Esophagus muscularis mucosa (tissue), 4 donors: Measurements from ENCODE around the gene TMX1. TPM values are rescaled to one million over a fixed set of nuclear protein-coding genes. Genes with fewer than 3 reads are reported as not detected.

Experiments
- DNase-seq: peaks from one replicate; pipeline ENCODE4 v3.0.0-alpha.2; 2017; ENCODE audit errors: extremely low spot score
- H3K27ac ChIP-seq, 4 donors: fragments of 200-600 bp; sonication (generic); replicated peaks in 1 of 4; 1 replicate in 3 of 4; 2 replicates in 1 of 4; pipeline ENCODE4 v1.5.1; 2016 to 2019; ENCODE audit warnings: mild to moderate bottlenecking in 1 of 4
- H3K27me3 ChIP-seq, 4 donors: fragments of 200-600 bp; sonication (generic); one replicate each; pipeline versions ENCODE4 v1.5.1 to v1.6.0; 2016 to 2019
- H3K36me3 ChIP-seq, 4 donors: fragments of 200-600 bp; sonication (generic); one replicate each; pipeline ENCODE4 v1.5.1; 2016 to 2019
- H3K4me1 ChIP-seq, 4 donors: fragments of 200-600 bp; sonication (generic); one replicate each; pipeline ENCODE4 v1.5.1; 2016 to 2019
- H3K4me3 ChIP-seq, 4 donors: fragments of 200-600 bp; sonication (generic); 1 replicate in 2 of 4; 2 replicates in 2 of 4; pipeline ENCODE4 v1.5.1; 2016 to 2019; ENCODE audit warnings: mild to moderate bottlenecking in 4 of 4, moderate library complexity in 1 of 4
- H3K9me3 ChIP-seq, 4 donors: fragments of 200-600 bp; sonication (generic); 1 replicate in 3 of 4; 2 replicates in 1 of 4; pipeline ENCODE4 v1.5.1; 2016 to 2019
- EP300 ChIP-seq: sonication (generic); formaldehyde crosslinking; IDR thresholded peaks from one replicate; pipeline ENCODE4 v1.6.1; 2017; ENCODE audit warnings: antibody characterized with exemption
- POLR2A ChIP-seq: fragments of 450-650 bp; IDR thresholded peaks from one replicate; pipeline ENCODE4 v1.6.1; 2017; ENCODE audit warnings: antibody characterized with exemption, moderate library complexity, mild to moderate bottlenecking, low read depth
- POLR2AphosphoS5 ChIP-seq, 2 donors: sonication (generic); formaldehyde crosslinking; IDR thresholded peaks; one replicate each; pipeline ENCODE4 v1.6.1; 2017; ENCODE audit warnings: antibody characterized with exemption in 2 of 2
- WGBS: methylation state at CpG from one replicate; pipeline ENCODE4 v1.1.5; 2018; 5-methylcytosine and 5-hydroxymethylcytosine counted together
- intact Hi-C: fragments of 100-400 bp; cut with DNase I; formaldehyde crosslinking; loops from one replicate; pipeline ENCODE4 v1.15.1; 2023
- total RNA-seq, 4 donors: library from RNA; depleted of rRNA; stranded (reverse); fragments of >200 nt; gene quantifications; one replicate each; pipeline versions ENCODE4 v1.1.0 to v1.2.1, GENCODE V29; 2016
- TF ChIP-seq, protein P1 (sequence below), 3 experiments: fragments of 200-600 bp in 2 of 3; fragments of 450-650 bp in 1 of 3; sonication (generic) in 2 of 3; IDR thresholded peaks; one replicate each; pipeline ENCODE4 v1.5.1; 2017 to 2019; ENCODE audit warnings: antibody characterized with exemption in 3 of 3, mild to moderate bottlenecking in 2 of 3, moderate library complexity in 1 of 3

Gene TMX1
- total RNA-seq, 4 donors from 2014 or later = 17.6 to 24.1 (median 22.6) TPM

GRCh38 chr14:51285120-51285519 lies 45.1 kb downstream of the TMX1 start:
- Histone ChIP-seq H3K27ac (no peak overlapping the region), H3K27me3 (no peaks in the 10 kb centered on the region), H3K9me3 (no peaks in the 10 kb centered on the region), H3K36me3 (no peaks in the 10 kb centered on the region), H3K4me1 (peaks cover 0 to 9% (median 0%) of the 10 kb centered on the region in 4 donors), H3K4me3 (no peak overlapping the region)
- WGBS = 90% methylated on average over 1 of the region's 1 CpG
- intact Hi-C loops = loop anchor here (10.0 kb wide), 1 partner anchor 700 kb away; the partner anchor contains the start of gene RTRAF
- no peak for TF ChIP-seq EP300
- no peak for DNase-seq

DNA sequence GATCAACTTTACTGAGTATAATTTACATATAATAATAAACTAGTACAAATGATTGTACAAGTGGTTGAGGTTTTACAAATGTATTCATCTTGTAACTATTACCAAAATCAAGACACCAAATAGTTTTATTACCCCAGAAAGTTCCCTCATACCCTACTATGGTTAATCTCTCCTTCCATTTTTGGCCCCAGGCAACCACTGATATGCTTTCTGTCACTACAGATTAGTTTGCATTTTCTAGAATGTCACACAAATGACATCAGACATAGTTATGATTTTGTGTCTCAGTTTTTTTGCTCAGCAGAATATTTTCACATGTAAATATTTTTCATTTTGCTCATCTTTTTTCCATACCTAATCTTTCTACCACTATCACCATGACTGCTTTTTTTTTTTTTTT lies 49.1 kb downstream of the TMX1 start:
- H3K27me3 ChIP-seq = no peaks in the 10 kb centered on the region
- H3K9me3 ChIP-seq = no peaks in the 10 kb centered on the region
- TF ChIP-seq EP300 (no peak), POLR2A (no peak), POLR2AphosphoS5 (IDR thresholded peaks at IDR 0.05) (no peak)
- TF ChIP-seq, protein P1, sequence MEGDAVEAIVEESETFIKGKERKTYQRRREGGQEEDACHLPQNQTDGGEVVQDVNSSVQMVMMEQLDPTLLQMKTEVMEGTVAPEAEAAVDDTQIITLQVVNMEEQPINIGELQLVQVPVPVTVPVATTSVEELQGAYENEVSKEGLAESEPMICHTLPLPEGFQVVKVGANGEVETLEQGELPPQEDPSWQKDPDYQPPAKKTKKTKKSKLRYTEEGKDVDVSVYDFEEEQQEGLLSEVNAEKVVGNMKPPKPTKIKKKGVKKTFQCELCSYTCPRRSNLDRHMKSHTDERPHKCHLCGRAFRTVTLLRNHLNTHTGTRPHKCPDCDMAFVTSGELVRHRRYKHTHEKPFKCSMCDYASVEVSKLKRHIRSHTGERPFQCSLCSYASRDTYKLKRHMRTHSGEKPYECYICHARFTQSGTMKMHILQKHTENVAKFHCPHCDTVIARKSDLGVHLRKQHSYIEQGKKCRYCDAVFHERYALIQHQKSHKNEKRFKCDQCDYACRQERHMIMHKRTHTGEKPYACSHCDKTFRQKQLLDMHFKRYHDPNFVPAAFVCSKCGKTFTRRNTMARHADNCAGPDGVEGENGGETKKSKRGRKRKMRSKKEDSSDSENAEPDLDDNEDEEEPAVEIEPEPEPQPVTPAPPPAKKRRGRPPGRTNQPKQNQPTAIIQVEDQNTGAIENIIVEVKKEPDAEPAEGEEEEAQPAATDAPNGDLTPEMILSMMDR (IDR thresholded peaks at IDR 0.05) = no peak
- no peak overlapping the region for H3K27ac ChIP-seq
- H3K4me3 ChIP-seq = no peak overlapping the region
- intact Hi-C loops = loop anchor here (10.0 kb wide), 1 partner anchor 696 kb away; the partner anchor contains the start of gene RTRAF
- H3K4me1 ChIP-seq = peaks cover 9 to 25% (median 23%) of the 10 kb centered on the region in 4 donors
- no peaks in the 10 kb centered on the region for H3K36me3 ChIP-seq
- no peak for DNase-seq

- TF ChIP-seq EP300 (no peak), POLR2AphosphoS5 (IDR thresholded peaks at IDR 0.05) (no peak), POLR2A (no peak)
- TF ChIP-seq, protein P1 (IDR thresholded peaks at IDR 0.05) = no peak
- H3K4me3 ChIP-seq = no peak overlapping the region
- H3K4me1 ChIP-seq = peaks cover 9 to 25% (median 23%) of the 10 kb centered on the region in 4 donors
- intact Hi-C loops = no loop called here
- WGBS = 93% methylated on average over 1 of the region's 1 CpG
- no peaks in the 10 kb centered on the region for H3K27me3 ChIP-seq
- H3K27ac ChIP-seq = no peak overlapping the region
- DNase-seq = no peak
- H3K36me3 ChIP-seq = no peaks in the 10 kb centered on the region
- no peaks in the 10 kb centered on the region for H3K9me3 ChIP-seq
Measured at GRCh38 chr14:51290132-51290531, 50.1 kb downstream of the TMX1 start.

GRCh38 chr14:51291016-51291415 lies 51.0 kb downstream of the TMX1 start:
- H3K9me3 ChIP-seq = no peaks in the 10 kb centered on the region
- 100% methylated on average over 4 of the region's 4 CpGs for WGBS
- H3K36me3 ChIP-seq = no peaks in the 10 kb centered on the region
- no peak overlapping the region for H3K27ac ChIP-seq
- TF ChIP-seq EP300 = no peak
- TF ChIP-seq, protein P1 (IDR thresholded peaks at IDR 0.05) = no peak
- no peak for TF ChIP-seq POLR2A
- TF ChIP-seq POLR2AphosphoS5 (IDR thresholded peaks at IDR 0.05) = no peak
- H3K27me3 ChIP-seq = no peaks in the 10 kb centered on the region
- intact Hi-C loops = no loop called here
- no peak overlapping the region for H3K4me3 ChIP-seq
- peaks cover 9 to 25% (median 23%) of the 10 kb centered on the region in 4 donors for H3K4me1 ChIP-seq
- DNase-seq = no peak

GRCh38 chr14:51293149-51293911 lies 53.3 kb downstream of the TMX1 start:
- 36% methylated on average over 6 of the region's 7 CpGs for WGBS
- Histone ChIP-seq H3K9me3 (no peaks in the 10 kb centered on the region), H3K4me3 (no peak overlapping the region), H3K36me3 (no peaks in the 10 kb centered on the region), H3K27me3 (no peaks in the 10 kb centered on the region), H3K27ac (peak overlapping the region; percentile 20 to 62 (median 34)), H3K4me1 (peaks cover 9 to 26% (median 24%) of the 10 kb centered on the region in 4 donors)
- intact Hi-C loops = no loop called here
- peak; percentile 92 for DNase-seq
- no peak for TF ChIP-seq POLR2AphosphoS5 (IDR thresholded peaks at IDR 0.05)
- TF ChIP-seq, protein P1 (IDR thresholded peaks at IDR 0.05) = peak in 1 of 3 experiments; percentile 6
